Skeletal muscle tissue (tissue), 4 donors: ENCODE data around the gene SNCAIP. TPM values are rescaled to one million over a fixed set of nuclear protein-coding genes. Genes with fewer than 3 reads are reported as not detected.

Source experiments
- H3K27ac ChIP-seq: one replicate; pipeline ENCODE4 v1.7.0; 2013; ENCODE audit warnings: mild to moderate bottlenecking, low read depth, low read length, inconsistent platforms
- H3K27me3 ChIP-seq, 3 donors: one replicate each; pipeline ENCODE4 v1.7.0; 2013; ENCODE audit warnings: low read length in 3 of 3; ENCODE audit not compliant: control insufficient read depth in 3 of 3, insufficient read depth in 3 of 3
- H3K36me3 ChIP-seq, 3 donors: one replicate each; pipeline ENCODE4 v1.7.0; 2013; ENCODE audit warnings: low read length in 3 of 3; ENCODE audit not compliant: control insufficient read depth in 3 of 3, insufficient read depth in 3 of 3
- H3K4me1 ChIP-seq, 3 donors: one replicate each; pipeline ENCODE4 v1.7.0; 2013; ENCODE audit warnings: low read length in 3 of 3, mild to moderate bottlenecking in 3 of 3; ENCODE audit not compliant: control insufficient read depth in 3 of 3, insufficient read depth in 3 of 3
- H3K4me3 ChIP-seq, 3 donors: one replicate each; pipeline ENCODE4 v1.7.0; 2013; ENCODE audit warnings: low read length in 3 of 3
- H3K9ac ChIP-seq, 3 donors: one replicate each; pipeline ENCODE4 v1.7.0; 2013; ENCODE audit warnings: low read length in 3 of 3, mild to moderate bottlenecking in 3 of 3, moderate library complexity in 2 of 3, low read depth in 1 of 3
- H3K9me3 ChIP-seq, 3 donors: one replicate each; pipeline ENCODE4 v1.7.0; 2013; ENCODE audit warnings: low read length in 3 of 3; ENCODE audit not compliant: control insufficient read depth in 3 of 3
- total RNA-seq: library from RNA; depleted of rRNA; stranded (reverse); fragments of >200 nt; gene quantifications from one replicate; pipeline ENCODE4 v1.2.3, GENCODE V29; 2014
- donor health status: Osteomylitis.

SNCAIP gene
- total RNA-seq, 1 donor from 2014 or later, result 6.8 TPM

GRCh38 chr5:122312591-122313406 is 762 bp downstream of the SNCAIP start:
- Histone ChIP-seq H3K9me3 (no peaks in the 10 kb centered on the region), H3K36me3 (no peaks in the 10 kb centered on the region), H3K27ac (peak overlapping the region; percentile 39), H3K4me3 (peak overlapping the region; percentile 58 to 78 (median 65)), H3K4me1 (peaks cover 11 to 14% (median 12%) of the 10 kb centered on the region in 3 donors), H3K27me3 (peaks cover 5 to 23% (median 20%) of the 10 kb centered on the region in 3 donors), H3K9ac (peak overlapping the region; percentile 34 to 60 (median 45))

- Histone ChIP-seq H3K4me1 (peaks cover 11 to 14% (median 12%) of the 10 kb centered on the region in 3 donors), H3K36me3 (no peaks in the 10 kb centered on the region), H3K27me3 (peaks cover 5 to 26% (median 20%) of the 10 kb centered on the region in 3 donors), H3K9ac (no peak overlapping the region), H3K9me3 (no peaks in the 10 kb centered on the region), H3K4me3 (no peak overlapping the region), H3K27ac (no peak overlapping the region)
These were observed 2.0 kb downstream of the SNCAIP start for GRCh38 chr5:122314036-122314435.

- no peaks in the 10 kb centered on the region for H3K9me3 ChIP-seq
- peaks cover 11 to 14% (median 12%) of the 10 kb centered on the region in 3 donors for H3K4me1 ChIP-seq
- no peak overlapping the region for H3K9ac ChIP-seq
- H3K4me3 ChIP-seq, result no peak overlapping the region
- peaks cover 5 to 26% (median 20%) of the 10 kb centered on the region in 3 donors for H3K27me3 ChIP-seq
- no peaks in the 10 kb centered on the region for H3K36me3 ChIP-seq
- no peak overlapping the region for H3K27ac ChIP-seq
These were observed 3.5 kb downstream of the SNCAIP start for GRCh38 chr5:122315521-122315920.

DNA sequence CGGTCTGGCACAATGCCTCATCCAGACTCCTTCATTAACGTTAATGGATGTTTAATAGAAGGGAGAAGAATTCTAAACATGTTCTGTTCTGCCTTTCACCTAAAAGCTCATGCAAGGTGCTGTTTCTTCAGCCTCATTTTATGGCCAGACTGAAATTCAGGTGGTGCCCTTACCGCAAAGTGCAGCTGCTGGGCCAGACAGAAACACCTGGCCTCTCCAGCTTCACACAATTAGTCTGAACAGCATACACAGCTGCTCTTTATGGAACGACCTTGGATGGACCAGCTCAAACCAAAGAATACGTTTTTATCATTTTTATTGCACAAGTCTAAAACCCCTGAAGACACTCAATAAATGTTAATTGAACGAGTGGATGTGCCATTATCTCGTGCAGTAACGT is 4.6 kb downstream of the SNCAIP start:
- Histone ChIP-seq H3K36me3 (no peaks in the 10 kb centered on the region), H3K4me1 (peaks cover 8 to 12% (median 12%) of the 10 kb centered on the region in 3 donors), H3K9me3 (no peaks in the 10 kb centered on the region), H3K4me3 (no peak overlapping the region), H3K27ac (no peak overlapping the region), H3K9ac (no peak overlapping the region), H3K27me3 (peaks cover 5 to 17% (median 16%) of the 10 kb centered on the region in 3 donors)

GRCh38 chr5:122319897-122320296 is 7.9 kb downstream of the SNCAIP start:
- Histone ChIP-seq H3K4me1 (no peaks in the 10 kb centered on the region), H3K36me3 (no peaks in the 10 kb centered on the region), H3K27ac (no peak overlapping the region), H3K9me3 (no peaks in the 10 kb centered on the region), H3K9ac (no peak overlapping the region), H3K4me3 (no peak overlapping the region), H3K27me3 (peaks cover 2% of the 10 kb centered on the region in 3 donors)

DNA sequence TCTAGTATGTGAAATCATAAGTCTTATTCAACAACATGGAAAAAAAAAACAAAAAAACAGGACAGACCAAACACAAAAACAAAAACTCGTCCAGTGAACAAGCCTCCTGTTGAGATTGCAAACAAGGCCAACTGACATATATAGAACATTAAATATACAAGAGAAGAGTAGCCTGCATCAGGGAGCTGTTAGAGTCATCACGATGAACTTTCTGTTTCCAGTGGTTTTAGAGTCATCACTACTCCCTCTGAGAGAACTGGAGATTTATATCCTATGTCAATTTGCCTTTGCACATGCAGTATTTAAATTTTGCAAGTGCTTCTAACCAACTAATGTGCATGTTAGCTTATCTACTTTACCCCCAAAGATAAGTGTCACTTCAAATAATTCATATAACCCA is 9.9 kb downstream of the SNCAIP start:
- H3K9me3 ChIP-seq, result no peaks in the 10 kb centered on the region
- H3K36me3 ChIP-seq, result no peaks in the 10 kb centered on the region
- no peak overlapping the region for H3K9ac ChIP-seq
- H3K27ac ChIP-seq, result no peak overlapping the region
- H3K4me1 ChIP-seq, result no peaks in the 10 kb centered on the region
- peaks cover 0 to 2% (median 2%) of the 10 kb centered on the region in 3 donors for H3K27me3 ChIP-seq
- no peak overlapping the region for H3K4me3 ChIP-seq

- peaks cover 0 to 2% (median 0%) of the 10 kb centered on the region in 3 donors for H3K27me3 ChIP-seq
- H3K9me3 ChIP-seq, result no peaks in the 10 kb centered on the region
- no peak overlapping the region for H3K9ac ChIP-seq
- no peaks in the 10 kb centered on the region for H3K4me1 ChIP-seq
- H3K4me3 ChIP-seq, result no peak overlapping the region
- no peaks in the 10 kb centered on the region for H3K36me3 ChIP-seq
- no peak overlapping the region for H3K27ac ChIP-seq
These were observed 10.9 kb downstream of the SNCAIP start for GRCh38 chr5:122322801-122323548.

DNA sequence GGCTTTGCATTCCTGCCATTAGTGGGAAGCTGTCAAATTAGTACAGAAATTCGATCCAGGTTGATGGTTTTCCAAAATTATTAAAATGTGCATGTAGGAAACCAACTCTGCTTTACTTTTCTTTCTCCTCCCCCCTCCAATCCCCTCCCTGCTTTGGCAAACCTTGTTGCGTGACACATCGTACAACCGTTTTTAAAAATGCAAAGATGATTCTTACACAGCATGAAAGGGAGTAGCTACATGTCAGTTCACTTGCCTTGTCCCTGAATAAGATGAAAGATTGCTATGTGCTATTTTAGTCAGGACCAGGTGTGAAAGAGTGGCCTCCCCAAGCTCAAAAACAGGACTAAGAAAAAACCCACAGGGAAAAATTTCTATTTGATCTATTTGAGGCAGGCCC is 11.7 kb downstream of the SNCAIP start:
- Histone ChIP-seq H3K36me3 (no peaks in the 10 kb centered on the region), H3K27me3 (no peaks in the 10 kb centered on the region), H3K4me3 (no peak overlapping the region), H3K9me3 (no peaks in the 10 kb centered on the region), H3K4me1 (no peaks in the 10 kb centered on the region), H3K9ac (no peak overlapping the region), H3K27ac (no peak overlapping the region)

DNA sequence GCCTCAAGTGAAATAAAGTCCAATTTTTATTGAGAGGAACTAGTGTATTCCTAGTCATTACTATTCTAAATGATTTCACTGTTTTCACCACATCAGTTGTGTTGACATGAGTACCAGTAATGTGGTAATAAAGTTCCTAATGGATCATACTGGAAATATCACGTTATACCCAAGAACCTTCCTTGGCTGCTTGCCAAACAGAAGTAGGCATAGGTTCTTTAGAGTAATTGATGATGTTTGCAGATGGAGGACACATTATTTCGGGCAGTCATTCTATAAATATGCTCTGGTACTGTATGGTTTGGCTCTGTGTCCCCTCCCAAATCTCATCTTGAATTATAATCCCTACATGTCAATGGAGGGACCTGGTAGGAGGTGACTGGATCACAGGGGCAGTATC is 15.1 kb downstream of the SNCAIP start:
- Histone ChIP-seq H3K9ac (no peak overlapping the region), H3K27me3 (no peaks in the 10 kb centered on the region), H3K9me3 (no peaks in the 10 kb centered on the region), H3K4me1 (no peaks in the 10 kb centered on the region), H3K27ac (no peak overlapping the region), H3K4me3 (no peak overlapping the region), H3K36me3 (no peaks in the 10 kb centered on the region)

GRCh38 chr5:122330881-122331280 is 18.8 kb downstream of the SNCAIP start:
- Histone ChIP-seq H3K4me1 (no peaks in the 10 kb centered on the region), H3K27ac (no peak overlapping the region), H3K27me3 (no peaks in the 10 kb centered on the region), H3K36me3 (no peaks in the 10 kb centered on the region), H3K4me3 (no peak overlapping the region), H3K9ac (no peak overlapping the region), H3K9me3 (no peaks in the 10 kb centered on the region)
